GM19035 (cell line): ENCODE data around the gene TTPAL.
A peak's percentile ranks its signal among the peaks of the same experiment; 100 is the strongest.

ENCODE experiments used
- ATAC-seq: cut with Tn5 transposase; IDR thresholded peaks from one replicate; pipeline ENCODE4 v1.9.1; 2021; ENCODE audit not compliant: unreplicated experiment

TTPAL gene

GRCh38 chr20:44495802-44496481, 20.3 kb downstream of the TTPAL start:
- no peak for ATAC-seq

GRCh38 chr20:44496976-44497375, 21.3 kb downstream of the TTPAL start:
- ATAC-seq, result no peak

- no peak for ATAC-seq
Measured at GRCh38 chr20:44497761-44498160, 22.1 kb downstream of the TTPAL start.

- ATAC-seq, result no peak
Measured at GRCh38 chr20:44500221-44500620, 24.5 kb downstream of the TTPAL start.

DNA sequence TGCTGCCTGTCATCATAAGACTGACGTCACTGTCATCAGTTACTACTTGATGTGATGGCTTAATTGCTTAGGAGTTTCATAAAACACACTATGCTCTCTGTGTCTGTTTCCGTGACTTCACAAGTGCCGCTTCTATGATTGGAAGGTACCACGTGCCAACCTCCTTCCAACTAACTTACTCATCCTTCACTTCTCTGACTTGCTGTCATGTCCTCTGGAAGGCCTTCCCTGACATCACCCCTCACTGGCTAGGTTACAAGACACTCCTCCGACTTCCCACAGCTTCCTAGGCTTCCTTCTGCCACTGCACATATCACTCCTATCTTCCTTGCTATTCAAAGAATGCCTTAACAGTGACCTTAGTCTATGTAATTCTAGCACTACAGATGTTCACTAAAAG, 25.8 kb downstream of the TTPAL start:
- no peak for ATAC-seq

GRCh38 chr20:44502968-44503367, 27.3 kb downstream of the TTPAL start:
- ATAC-seq, result no peak

GRCh38 chr20:44504402-44505307, 29.0 kb downstream of the TTPAL start:
- ATAC-seq, result no peak

DNA sequence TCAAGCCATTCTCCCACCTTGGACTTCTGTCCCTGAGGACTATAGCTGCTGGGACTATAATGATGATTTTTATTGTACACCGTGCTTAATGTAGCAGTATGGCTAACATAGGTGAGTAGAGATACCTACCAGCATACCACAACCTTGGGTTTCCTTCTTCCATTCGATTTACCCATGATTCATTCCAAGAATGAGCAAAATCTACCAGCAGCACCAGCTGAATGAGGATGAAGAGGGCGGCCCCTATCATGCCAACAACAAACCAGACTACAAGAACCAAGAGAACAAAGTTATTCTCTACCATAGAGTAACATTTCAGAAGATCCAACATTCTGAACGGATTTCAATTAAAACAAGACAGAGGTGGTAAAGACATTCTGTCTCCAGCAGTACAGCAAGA, 34.1 kb downstream of the TTPAL start:
- no peak for ATAC-seq

DNA sequence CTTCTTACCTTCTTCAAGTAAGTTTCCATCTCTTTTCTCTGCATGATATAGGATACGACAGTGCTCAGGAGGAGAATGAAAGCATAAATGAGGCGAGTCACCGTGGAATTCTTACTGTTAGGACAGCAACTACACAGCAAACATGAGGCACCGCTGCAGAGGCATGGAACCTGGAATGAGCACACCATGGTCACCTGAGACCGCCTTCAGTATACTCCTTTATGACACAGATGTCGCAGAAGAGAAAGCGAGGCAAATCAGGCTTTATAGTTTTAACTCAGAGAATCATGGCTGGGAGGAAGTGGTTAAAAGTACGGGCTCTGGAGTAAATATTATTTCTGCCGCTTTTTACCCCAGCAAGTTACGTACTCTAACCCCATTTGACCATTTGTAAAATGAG, 38.2 kb downstream of the TTPAL start:
- ATAC-seq, result no peak

GRCh38 chr20:44516491-44516890, 40.8 kb downstream of the TTPAL start:
- no peak for ATAC-seq

DNA sequence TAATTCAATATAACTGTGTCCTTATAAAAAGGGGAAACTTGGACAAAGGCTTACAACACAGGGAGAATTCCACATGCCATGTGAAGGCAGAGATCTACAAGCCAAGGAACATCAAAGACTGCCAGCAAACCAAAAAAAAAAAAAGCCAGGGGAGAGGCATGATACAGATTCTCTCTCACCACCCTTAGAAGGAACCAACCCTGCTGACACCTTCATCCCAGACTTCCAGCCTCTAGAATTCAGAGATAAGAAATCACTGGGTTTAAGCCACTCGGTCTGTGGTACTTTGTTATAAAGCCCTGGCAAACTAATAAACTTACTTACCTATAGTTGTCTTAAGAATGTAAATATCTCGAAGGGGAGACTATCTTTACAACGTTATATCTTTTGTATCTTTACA, 41.8 kb downstream of the TTPAL start:
- no peak for ATAC-seq

GRCh38 chr20:44518248-44518647, 42.6 kb downstream of the TTPAL start:
- no peak for ATAC-seq

- no peak for ATAC-seq
Measured at GRCh38 chr20:44520881-44521280, 45.2 kb downstream of the TTPAL start.

DNA sequence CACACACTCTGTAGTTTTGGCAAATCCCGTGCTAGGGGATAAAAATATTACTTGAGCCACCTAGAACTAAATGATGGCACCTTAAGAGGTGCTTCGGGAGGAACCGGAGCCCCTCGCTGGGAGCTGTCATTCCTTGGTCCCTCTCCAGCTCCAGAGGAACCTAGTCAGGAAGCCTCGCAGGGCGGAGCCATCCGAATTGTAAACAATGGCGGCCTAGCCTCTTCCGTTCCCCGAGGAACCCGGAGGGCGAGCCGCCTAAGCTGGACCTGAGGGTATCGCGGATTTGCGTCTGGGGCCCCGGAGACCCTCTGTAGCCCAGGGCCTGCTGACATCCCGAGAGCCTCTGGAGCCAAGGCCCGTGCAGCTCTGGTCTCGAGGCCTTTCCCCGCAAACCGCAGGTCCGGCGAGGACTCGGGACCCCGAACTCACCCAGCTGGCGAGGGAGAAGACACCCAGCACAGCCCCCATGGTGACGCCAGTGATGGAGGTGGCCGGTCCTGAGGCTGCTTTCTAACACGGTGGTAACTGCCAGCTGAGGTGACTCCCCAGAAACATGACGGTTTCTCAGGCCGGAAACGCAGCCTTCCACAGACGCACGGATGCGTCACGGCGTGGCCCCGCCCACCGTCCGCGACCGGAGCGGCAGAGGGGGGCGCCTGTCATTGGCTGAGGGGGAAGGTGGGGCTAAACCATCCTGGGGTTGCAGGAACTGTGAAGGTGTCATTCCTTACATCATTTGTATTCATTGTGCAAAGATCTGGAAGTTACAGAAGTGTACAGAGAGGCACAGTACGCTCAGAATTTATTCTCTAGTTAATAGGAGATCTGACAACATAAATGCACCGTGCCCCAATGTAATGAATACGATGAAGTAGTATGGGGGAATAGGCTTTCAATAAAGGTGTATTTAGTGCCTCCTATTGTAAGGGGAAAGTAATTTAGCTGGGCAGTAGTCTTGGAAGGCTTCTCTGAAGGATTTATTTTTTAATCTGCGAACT, 46.1 kb downstream of the TTPAL start, which contains the start of gene SERINC3:
SERINC3 (minus strand) TSS at position 587 of the 998 bp plus-strand sequence; CDS start at position 468, 119 bp downstream.
- peak; percentile 97 for ATAC-seq

DNA sequence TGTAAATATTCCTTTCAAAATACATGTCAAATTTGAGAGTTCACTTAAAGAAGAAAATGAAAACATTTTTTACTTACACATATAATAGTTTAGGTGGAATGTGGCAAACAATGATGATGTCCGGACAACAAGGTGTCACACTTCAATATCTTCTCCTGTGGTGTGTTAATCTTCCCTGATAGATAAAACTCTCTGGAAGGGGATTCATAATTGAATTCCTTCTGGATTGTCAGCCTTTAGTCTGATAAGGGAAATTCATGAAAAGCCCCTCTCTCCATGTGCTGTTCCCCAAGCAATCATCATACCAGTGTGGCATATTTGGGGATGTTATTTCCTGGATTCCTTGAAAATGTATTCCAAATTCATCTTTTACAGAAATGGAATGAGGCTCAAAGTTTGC, 47.2 kb downstream of the TTPAL start:
- no peak for ATAC-seq

DNA sequence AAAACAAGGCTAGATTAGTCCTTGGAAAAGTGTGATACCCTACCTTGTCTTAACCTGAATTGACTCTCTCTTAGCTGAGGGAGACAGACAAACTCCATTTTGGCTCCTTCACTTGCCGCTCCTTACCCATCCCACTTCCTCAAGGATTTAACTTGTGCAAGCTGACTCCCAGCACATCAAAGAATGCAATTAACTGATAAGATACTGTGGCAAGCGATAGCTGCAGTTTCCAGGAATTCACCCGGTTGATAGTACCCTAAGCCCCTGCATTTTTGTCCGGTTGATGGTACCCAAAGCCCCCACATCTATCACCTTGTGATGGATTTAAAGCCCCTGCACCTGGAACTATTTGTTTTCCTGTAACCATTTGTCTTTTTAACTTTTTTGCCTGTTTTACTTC, 48.1 kb downstream of the TTPAL start:
- no peak for ATAC-seq

DNA sequence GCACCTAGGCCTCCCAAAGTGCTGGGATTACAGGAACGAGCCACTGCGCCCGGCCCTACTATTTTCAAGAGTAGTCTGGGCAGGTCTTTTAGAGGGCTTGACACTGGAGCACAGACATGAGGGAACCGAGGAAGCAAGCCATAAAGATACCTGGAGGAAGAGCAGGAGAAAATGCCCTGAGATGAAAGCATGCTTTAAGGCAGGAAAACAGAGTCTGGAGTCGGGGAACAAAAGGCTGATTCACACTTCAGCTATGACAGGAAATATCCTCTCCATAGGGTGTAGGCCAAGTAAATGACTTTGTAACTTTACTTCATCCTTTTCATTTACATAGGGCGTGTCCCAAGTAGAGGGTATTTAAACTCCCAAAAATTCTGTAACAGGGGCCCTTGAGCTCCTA, 50.5 kb downstream of the TTPAL start:
- no peak for ATAC-seq

- ATAC-seq, result no peak
Measured at GRCh38 chr20:44527716-44528199, 52.1 kb downstream of the TTPAL start.

GRCh38 chr20:44528309-44528708, 52.6 kb downstream of the TTPAL start:
- ATAC-seq, result no peak

- ATAC-seq, result no peak
Measured at GRCh38 chr20:44532259-44532980, 56.7 kb downstream of the TTPAL start.
